Measurements from ENCODE around the gene TTC12.

The TTC12 gene, protein sequence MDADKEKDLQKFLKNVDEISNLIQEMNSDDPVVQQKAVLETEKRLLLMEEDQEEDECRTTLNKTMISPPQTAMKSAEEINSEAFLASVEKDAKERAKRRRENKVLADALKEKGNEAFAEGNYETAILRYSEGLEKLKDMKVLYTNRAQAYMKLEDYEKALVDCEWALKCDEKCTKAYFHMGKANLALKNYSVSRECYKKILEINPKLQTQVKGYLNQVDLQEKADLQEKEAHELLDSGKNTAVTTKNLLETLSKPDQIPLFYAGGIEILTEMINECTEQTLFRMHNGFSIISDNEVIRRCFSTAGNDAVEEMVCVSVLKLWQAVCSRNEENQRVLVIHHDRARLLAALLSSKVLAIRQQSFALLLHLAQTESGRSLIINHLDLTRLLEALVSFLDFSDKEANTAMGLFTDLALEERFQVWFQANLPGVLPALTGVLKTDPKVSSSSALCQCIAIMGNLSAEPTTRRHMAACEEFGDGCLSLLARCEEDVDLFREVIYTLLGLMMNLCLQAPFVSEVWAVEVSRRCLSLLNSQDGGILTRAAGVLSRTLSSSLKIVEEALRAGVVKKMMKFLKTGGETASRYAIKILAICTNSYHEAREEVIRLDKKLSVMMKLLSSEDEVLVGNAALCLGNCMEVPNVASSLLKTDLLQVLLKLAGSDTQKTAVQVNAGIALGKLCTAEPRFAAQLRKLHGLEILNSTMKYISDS

DNA sequence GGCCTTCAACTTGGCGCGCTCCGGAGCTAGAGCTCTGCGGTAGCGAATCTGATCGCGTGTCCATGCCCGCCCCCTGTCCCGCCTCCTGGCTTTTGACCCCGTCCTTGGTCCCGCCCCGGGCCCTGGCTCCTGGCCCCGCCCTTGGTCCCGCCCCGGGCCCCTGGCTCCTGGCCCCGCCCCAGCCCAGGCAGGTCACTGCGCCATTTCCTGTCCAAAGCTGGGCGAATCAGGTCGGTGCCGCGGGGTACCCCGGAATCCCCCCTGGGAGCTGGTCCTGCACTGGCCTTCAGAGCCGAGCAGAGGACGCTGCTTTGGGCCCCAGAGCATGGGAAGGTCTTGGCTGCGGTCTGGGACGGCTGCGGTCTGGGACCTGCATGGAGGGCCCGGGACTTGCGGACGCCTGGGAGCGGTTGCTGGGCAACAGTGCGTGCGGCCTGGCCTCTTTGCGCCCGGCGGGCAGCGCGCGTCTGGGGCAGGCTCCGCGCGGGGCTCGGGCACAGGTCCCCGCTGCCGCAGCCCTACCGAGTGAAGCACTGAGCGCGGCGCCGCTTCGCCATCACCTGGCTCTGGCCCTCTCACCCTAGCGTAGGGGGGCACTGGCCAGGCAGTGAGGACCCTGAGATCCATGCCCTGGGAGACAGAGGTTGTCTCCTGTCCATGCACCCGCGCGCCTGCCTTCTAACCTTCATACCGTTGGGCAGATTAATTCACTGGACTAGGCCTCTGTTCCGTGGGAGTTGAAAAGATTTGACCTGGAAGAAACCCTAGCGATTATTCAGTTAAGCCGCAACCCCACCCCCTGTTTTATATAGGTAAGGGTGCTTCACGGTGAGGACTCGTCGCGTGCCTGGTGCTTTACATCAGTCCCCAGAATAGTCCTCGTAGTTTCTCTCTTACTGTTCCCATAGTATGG, at the start of gene TTC12:
Gene TTC12 (plus strand): TSS at position 195 of the 913 bp plus-strand sequence. CDS start 1,675 bp downstream, outside the sequence.
- DNase-seq (ENCODE audit: low read depth in 3 of 3) = peak; percentile 87 to 93 (median 90)

DNA sequence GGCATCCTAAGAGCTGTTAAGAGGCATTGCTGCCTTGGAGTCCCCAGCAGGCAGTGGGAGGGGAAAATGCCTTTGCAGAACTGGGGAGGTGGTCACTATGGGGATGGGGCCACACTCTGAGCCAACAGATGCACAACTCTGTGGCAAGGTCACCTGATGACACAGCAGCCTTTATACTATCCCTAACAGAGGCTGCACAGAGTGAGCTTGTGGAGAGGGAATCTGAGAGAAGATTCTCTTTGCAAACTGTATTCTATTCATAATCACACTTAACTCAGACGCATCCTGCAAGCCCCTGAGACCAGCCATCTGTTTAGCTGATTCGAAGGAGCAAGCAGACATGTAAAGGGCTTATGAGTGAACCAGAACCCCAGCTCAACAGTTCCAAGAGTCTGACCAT, 49.0 kb upstream of the TTC12 start:
- no peak for DNase-seq (ENCODE audit: low read depth in 3 of 3)

DNA sequence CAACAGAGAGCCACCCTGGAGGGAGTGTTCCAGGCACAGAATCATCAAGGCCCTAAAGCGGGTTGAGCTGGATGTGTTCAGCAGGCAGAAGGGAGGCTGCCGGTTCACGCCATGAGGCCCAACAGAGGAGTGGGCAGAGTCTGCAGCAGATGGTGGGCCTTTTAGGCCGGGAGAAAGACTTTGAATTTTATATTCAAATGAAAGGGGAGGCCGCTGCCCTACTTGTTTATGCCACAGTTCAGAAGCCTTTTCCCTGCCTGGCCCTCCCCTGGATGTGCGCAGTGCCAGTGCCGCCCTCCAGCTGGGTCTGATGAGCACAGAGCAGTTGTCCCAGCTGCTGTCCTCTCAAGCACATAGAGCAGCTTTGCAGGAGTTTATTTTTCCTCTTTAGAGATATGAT, 46.9 kb upstream of the TTC12 start:
- no peak for DNase-seq (ENCODE audit: low read depth in 3 of 3)

DNA sequence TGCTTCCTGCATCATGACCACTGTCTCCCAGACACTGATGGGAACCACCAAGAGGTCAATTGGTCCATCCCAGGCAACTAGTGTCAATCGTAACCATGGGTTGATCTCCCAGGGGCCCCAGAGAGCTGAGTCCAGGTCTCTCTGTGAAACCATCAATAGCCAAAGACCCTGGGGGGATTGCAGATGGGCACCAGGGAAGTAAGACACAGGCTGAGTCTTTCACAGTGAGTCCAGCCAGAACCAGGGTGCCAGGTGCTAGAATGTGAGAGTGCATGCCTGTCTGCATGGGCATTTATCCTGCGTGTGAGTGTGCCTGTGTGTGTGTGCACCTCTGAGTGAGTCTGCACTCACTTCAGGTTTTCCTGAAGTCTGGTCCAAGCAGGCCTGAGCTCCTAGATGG, 45.3 kb upstream of the TTC12 start:
- DNase-seq (ENCODE audit: low read depth in 3 of 3) = no peak

DNA sequence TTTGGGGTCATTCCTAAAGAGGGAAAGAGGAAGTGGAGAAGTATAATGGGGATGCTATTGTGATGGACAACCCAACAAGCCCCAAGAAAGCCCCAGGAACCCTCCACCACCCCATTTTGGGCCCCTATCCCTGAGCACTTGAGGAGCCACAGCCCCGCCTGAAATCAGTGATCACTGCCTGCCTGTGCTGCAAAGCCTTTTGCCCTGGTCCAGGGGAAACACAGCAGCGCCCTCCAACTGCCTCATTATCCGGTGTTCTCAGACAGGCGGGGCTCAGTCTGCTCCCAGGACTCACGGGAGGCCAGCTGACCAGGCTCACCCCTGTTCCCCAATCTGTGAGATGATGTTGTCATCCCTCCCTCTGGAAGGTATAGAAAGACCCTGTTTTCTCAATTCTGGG, 44.7 kb upstream of the TTC12 start:
- DNase-seq (ENCODE audit: low read depth in 3 of 3) = no peak

DNA sequence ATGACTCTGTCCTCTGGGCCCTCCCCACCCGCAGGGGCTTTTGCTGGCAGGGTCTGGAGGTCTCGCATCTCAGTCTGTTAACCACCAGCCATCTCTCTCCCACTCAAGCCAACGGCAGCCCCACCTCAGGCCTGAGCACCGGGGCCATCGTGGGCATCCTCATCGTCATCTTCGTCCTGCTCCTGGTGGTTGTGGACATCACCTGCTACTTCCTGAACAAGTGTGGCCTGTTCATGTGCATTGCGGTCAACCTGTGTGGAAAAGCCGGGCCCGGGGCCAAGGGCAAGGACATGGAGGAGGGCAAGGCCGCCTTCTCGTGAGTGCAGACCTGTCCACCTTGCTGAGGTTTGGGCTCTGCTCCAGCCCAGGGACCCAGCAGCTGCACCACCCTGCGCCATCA, 44.3 kb upstream of the TTC12 start:
- DNase-seq (ENCODE audit: low read depth in 3 of 3) = no peak

DNA sequence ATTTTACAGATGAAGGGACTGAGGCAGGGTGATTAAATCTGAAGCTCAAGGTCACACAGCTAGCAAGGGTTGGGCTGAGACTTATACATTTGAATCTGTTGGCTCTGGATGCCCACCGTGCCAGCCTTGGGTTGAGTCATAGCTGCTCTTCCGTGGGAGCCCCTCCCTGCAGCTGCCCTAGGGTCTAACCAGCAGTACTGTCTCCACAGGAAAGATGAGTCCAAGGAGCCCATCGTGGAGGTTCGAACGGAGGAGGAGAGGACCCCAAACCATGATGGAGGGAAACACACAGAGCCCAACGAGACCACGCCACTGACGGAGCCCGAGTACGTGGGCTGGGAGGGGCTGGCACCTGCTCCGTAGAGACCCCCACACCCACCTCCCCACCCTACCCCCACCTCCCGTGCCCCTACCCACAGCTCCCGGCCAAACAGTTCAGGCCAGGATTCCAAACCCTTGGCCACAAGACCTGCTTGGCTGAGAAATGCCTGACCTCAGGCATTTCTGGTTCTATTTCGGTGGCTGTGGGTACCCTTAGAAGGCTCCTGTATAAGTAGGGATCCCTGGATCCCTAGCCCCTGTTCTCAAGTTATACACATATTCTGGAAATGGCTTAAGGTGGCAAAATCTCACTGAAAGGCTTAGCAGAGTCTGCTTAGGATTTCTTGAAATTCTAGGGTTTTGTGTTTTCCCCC, 42.7 kb upstream of the TTC12 start:
- no peak for DNase-seq (ENCODE audit: low read depth in 3 of 3)

DNA sequence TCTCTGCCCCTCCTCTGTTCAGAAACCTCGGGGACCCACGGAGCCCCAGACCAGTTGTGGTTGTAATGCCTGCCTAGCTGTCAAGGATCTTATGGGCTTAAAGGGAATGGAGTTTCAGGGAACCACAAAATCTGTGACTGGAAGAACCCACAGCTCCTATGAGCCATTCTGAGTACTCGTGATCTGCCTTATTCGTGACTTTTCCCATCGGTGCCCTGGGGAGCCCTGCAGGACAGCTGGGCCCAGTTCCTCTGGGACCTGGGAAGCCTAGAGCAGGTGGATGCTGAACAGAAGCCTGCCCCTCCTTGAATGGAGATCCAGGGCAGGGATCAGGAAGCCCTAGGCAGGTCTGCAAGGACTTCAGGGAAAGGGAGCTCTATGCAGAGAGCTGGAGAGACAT, 42.1 kb upstream of the TTC12 start:
- DNase-seq (ENCODE audit: low read depth in 3 of 3) = no peak

DNA sequence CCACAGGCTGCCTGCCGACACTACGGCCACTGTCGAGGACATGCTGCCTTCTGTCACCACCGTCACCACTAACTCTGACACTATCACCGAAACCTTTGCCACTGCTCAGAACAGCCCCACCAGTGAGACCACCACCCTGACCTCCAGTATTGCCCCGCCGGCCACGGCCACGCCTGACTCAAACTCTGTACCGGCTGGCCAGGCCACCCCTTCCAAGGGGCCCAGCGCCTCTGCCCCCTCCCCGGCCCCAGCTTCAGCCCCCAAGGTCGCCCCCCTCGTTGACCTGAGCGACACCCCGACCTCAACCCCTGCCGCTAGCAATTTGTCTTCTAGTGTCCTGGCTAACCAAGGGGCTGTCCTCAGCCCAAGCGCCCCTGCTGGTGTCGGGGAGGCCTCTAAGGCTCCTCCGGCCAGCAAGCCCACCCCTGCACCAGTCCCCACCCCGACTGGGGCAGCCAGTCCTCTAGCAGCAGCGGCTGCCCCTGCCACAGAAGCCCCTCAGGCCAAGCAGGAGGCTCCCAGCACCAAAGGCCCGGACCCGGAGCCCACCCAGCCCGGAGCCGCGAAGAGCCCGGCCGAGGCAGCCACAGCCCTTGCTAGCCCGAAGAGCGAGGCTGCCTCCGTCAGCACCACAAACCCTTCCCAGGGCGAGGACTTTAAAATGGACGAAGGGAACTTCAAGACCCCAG, 41.3 kb upstream of the TTC12 start:
- no peak for DNase-seq (ENCODE audit: low read depth in 3 of 3)

DNA sequence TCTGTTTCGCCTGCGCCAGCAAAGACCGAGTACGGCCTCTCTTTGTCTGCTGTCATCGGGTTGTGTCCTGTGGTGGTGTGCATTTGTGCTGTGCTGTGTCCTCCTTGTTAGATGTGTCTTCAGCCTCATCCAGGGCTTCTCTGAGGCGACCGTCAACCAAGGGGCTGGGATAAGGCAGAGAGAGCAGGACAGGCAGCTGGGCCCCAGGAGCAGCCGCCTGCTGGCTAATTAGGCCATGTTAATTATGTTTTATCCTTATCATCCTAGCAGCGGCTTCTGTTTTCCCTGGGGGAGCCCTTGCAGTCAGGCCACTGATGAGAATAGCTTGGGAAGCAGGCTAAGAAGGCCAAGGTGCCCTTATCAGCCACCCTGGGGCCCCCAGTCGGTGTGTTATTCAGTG, 40.7 kb upstream of the TTC12 start:
- DNase-seq (ENCODE audit: low read depth in 3 of 3) = no peak

DNA sequence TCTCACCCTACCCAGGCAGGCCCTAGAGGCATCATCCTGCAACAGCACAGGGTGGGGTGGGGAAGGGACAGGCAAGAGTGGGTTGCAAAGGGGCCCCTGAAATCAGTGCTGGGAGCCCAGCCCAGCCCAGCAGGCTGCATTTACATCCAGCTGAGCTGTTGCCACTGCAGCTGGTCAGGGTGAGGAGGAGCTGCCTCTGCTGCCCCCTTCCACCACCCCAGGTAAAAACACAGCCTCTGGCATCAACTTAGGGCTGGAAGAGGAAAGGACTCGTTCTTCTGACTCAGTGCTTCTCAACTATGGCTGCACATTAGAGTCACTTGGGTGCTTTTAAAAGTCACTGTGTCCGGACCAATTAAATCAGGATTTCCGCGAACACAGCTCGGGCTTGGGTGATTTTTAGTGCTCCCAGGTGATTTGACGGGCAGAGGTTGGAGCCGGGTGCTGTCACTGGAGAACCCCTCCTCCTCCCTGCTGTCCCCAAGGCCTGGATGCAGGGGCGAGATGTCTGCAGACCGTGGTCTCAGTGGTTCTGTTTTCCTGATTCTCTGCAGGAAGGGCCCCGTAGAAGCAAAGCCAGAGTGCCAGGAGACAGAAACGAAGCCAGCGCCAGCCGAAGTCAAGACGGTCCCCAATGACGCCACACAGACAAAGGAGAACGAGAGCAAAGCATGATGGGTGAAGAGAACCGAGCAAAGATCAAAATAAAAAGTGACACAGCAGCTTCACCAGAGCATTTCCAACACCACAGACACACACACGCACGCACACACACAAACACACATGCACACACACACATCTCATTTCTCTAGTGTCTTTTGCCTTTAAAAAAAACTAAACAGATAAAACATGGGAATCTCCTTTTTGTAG, 39.4 kb upstream of the TTC12 start:
- DNase-seq (ENCODE audit: low read depth in 3 of 3) = no peak

DNA sequence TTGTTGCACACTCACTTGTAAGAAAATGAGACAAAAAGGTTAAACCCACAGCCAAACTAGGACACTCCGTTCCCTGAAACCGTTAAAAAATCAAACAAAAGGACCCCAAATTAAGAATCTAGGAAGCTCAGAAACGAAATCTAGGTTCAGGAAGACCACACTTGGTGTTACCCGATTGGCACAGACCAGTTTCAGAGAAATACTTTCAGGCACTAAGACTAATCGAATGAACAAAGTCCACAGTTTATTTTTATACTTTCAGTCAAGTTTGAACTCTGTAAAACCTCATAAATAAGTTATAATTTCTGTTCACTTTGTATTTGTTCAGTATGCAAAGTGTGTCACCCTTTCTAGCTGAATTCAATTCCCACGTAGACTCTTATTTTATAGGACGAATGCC, 38.8 kb upstream of the TTC12 start:
- DNase-seq (ENCODE audit: low read depth in 3 of 3) = no peak

DNA sequence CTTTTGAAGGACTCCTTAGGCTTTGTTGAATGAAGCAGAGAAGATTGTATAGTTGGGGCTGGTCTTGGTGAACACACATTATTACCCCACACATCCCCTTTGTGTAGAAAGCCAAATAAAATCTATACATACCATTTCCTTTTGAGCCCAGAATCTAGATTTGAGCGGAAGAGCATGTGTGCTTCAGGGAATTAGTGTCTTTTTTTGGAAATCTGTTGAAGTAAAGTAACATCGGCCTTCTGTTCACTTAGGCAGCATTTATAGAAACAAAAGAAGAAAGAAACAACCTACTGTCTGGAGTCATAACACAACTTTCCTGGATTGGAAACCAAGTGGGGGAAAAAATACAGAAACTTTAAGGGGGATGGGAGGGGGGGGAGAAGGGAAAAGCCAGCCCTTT, 37.9 kb upstream of the TTC12 start:
- no peak for DNase-seq (ENCODE audit: low read depth in 3 of 3)

DNA sequence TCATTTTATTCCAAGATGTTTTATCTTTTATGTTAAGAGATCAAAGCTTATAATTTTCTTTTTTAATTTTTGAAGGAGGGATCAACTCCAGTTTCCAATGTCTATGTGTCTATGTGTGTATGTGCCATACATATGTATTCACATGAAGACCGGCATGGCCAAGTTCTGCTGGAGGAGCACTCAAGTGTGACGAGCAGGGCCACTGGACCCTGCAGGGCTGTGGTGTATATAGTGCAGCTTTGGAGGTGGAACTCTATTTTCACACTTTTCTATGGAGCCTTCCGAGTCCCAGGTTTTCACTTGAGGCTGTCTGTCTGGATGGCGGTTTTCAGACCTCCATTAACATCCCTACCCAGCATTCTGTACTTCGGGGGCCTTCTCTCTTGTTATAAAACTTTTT, 36.5 kb upstream of the TTC12 start:
- DNase-seq (ENCODE audit: low read depth in 3 of 3) = no peak

DNA sequence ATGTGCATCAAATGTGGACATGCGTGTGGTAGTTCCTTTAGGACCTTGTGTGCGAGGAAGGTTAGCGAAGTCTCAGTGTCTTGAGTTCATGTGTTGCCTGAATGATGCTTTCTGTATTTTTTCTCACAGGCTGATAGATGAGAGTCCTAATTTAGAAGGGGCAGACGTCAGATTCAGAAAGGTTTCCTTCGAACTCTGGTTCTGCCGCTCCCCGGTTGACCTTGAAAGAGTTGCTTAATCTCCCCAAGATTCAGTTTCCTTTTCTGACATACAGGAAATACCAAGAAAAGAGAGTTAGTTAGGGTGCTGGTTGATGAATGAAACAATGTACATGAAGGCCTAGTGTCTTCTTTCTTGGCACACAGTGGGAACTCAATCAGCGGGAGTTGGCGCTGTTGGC, 35.9 kb upstream of the TTC12 start:
- DNase-seq (ENCODE audit: low read depth in 3 of 3) = no peak

DNA sequence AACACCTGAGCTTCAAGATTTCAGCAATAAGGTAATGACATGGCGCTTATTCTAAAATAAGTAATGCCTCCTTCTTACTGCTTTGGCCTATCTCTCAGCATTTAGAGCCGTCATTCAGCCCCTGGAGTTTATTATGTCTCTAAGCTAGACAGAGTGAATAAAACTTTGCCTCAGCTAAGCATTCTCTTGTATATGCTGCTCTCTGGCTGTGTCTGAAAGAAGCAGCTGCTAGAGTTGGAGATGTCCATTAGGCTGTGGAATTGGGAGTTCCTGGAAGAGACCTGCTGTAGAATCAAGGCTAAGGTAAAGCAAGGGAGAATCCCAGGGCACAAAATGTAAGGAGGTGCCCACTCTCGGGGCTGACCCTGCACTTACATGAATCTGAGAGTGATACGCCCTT, 35.5 kb upstream of the TTC12 start:
- no peak for DNase-seq (ENCODE audit: low read depth in 3 of 3)

DNA sequence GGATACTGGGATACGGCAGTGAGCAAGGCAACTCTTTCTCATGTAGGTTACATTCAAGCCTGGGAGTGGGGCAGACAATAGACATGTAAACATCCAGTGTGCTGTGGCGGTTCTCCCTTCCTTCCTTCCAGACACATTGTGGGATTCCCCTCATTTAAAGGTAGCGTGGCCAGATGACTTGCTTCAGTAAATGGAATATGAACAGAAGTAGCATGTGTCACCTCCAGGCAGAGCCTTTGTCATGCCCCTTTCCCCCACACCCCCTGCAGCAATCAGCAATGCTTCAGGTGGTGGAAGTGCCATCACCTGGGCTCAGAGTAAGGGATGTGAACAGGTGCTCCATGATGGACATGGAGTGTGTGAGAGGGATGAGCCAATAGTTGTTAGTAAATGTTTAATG, 34.8 kb upstream of the TTC12 start:
- DNase-seq (ENCODE audit: low read depth in 3 of 3) = no peak

DNA sequence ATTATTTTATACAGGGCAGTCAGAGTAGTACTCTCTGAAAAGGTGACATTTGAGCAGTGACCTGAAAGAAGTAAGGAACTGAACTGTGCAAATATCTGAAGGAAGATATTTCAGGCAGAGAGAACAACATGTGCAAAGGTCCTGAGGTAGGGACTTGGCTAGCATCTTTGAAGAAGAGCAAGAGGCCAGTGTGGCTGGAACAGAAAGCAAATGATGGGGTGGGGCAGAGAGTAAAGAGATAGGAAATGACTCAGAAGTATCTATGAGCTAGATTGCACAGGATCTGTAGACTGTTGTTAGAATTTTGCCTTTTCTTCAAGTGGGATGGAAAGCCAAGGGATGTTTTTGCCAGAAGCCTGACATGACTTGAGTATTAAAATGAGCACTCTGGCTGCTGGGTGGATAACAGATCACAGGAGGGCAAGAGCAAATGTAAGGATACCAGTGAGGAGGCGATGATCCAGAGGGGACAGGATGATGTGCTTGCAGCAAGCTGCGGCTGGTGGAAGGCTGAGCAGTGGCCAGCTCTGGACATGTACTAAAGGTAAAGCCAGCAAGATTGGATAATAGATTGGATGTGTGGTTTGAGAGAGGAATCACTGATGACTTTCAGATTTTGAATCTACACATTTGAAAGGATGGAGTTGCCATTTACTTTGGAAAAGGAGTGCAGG, 33.2 kb upstream of the TTC12 start:
- no peak for DNase-seq (ENCODE audit: low read depth in 3 of 3)

DNA sequence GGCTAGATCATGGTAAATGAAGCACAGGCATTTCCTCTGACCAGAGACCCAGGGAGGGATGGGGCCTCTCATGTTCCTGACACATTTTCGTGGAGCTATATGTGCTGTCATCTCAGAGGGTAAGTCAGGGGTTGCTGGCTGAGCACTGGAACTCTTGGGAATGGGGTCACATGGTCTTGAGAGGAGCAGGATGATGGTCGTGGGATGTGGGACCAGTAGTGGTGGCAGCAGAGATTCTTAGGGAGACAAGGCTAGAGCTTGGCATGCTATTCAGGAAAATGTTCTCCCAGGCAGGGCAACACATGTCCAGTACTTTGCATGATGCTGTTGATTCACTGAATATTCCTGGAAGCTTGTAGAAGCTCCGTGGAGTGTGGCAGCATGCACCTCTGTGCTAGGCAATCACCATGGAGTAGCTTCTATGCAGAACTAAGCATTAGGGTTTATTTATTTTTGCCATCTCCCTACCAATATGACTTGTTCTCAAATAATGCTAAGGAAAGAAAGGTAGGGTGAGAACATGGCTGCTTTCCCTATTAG, 31.4 kb upstream of the TTC12 start:
- DNase-seq (ENCODE audit: low read depth in 3 of 3) = no peak

Measured in stimulated activated CD4-positive, alpha-beta T cell treated with anti-CD3 and anti-CD28 coated beads, TNF-alpha, amount 100 ng/mL, for 48 hours (primary cell).